ENCODE measurements around the gene FLCN.

FLCN gene

GRCh38 chr17:17207998-17208397 is 29.0 kb downstream of the FLCN start:
- ATAC-seq: no peak
- TF ChIP-seq RARB (CRISPR knock-in tag; IDR thresholded peaks at IDR 0.05): no peak
- TF ChIP-seq PPARA (CRISPR knock-in tag; IDR thresholded peaks at IDR 0.05; ENCODE audit: borderline replicate concordance): no peak
- TF ChIP-seq BACH2 (CRISPR knock-in tag; IDR thresholded peaks at IDR 0.05; ENCODE audit: borderline replicate concordance): no peak
- no peak for TF ChIP-seq CSRNP3 (CRISPR knock-in tag; IDR thresholded peaks at IDR 0.05)
- TF ChIP-seq ZFP30 (CRISPR knock-in tag; IDR thresholded peaks at IDR 0.05): no peak

- no peak for TF ChIP-seq TSHZ2 (CRISPR knock-in tag; IDR thresholded peaks at IDR 0.05)
- TF ChIP-seq ZFP3 (CRISPR knock-in tag; IDR thresholded peaks at IDR 0.05): no peak
- no peak for TF ChIP-seq ZC3H10 (CRISPR knock-in tag; IDR thresholded peaks at IDR 0.05)
- TF ChIP-seq CREB5 (CRISPR knock-in tag; IDR thresholded peaks at IDR 0.05; ENCODE audit: low read depth): no peak
- TF ChIP-seq ARNTL (CRISPR knock-in tag; IDR thresholded peaks at IDR 0.05; ENCODE audit: borderline replicate concordance, low read depth): no peak
- no peak for TF ChIP-seq ZNF565 (CRISPR knock-in tag; conservative IDR thresholded peaks at IDR 0.05; ENCODE audit: low read depth)
- no peak for TF ChIP-seq ZFP30 (CRISPR knock-in tag; IDR thresholded peaks at IDR 0.05)
- no peak for TF ChIP-seq TOX (CRISPR knock-in tag; IDR thresholded peaks at IDR 0.05; ENCODE audit: borderline replicate concordance)
- no peak for TF ChIP-seq GLIS3 (CRISPR knock-in tag; IDR thresholded peaks at IDR 0.05)
- TF ChIP-seq ZNF70 (CRISPR knock-in tag; IDR thresholded peaks at IDR 0.05): no peak
- TF ChIP-seq ISL1 (CRISPR knock-in tag; IDR thresholded peaks at IDR 0.05): no peak
- no peak for TF ChIP-seq BACH2 (CRISPR knock-in tag; IDR thresholded peaks at IDR 0.05; ENCODE audit: borderline replicate concordance)
- TF ChIP-seq ZNF8 (CRISPR knock-in tag; IDR thresholded peaks at IDR 0.05): no peak
- ATAC-seq: peak; percentile 3; the same call in 2 of the 3 replicates
Observed at GRCh38 chr17:17206913-17207335, 30.0 kb downstream of the FLCN start.

- ATAC-seq: peak; percentile 53
- no peak for TF ChIP-seq POU6F1 (CRISPR knock-in tag; IDR thresholded peaks at IDR 0.05; ENCODE audit: borderline replicate concordance, low read depth)
- no peak for TF ChIP-seq PPARA (CRISPR knock-in tag; IDR thresholded peaks at IDR 0.05; ENCODE audit: borderline replicate concordance)
- TF ChIP-seq ARNTL (CRISPR knock-in tag; IDR thresholded peaks at IDR 0.05; ENCODE audit: borderline replicate concordance, low read depth): peak; percentile 99
- TF ChIP-seq ZC3H10 (CRISPR knock-in tag; IDR thresholded peaks at IDR 0.05): no peak
- no peak for TF ChIP-seq BACH2 (CRISPR knock-in tag; IDR thresholded peaks at IDR 0.05; ENCODE audit: borderline replicate concordance)
- no peak for TF ChIP-seq ZNF70 (CRISPR knock-in tag; IDR thresholded peaks at IDR 0.05)
Observed at GRCh38 chr17:17206124-17206912, 30.6 kb downstream of the FLCN start, which contains the start of gene PLD6. Gene PLD6 (minus strand): TSS chr17:17206333. CDS start chr17:17206286, 47 bp downstream.

GRCh38 chr17:17205368-17206123 is 31.4 kb downstream of the FLCN start:
- TF ChIP-seq ZNF70 (CRISPR knock-in tag; IDR thresholded peaks at IDR 0.05) (no peak), ZFP3 (CRISPR knock-in tag; IDR thresholded peaks at IDR 0.05) (no peak), ESRRG (CRISPR knock-in tag; IDR thresholded peaks at IDR 0.05) (no peak), CSRNP3 (CRISPR knock-in tag; IDR thresholded peaks at IDR 0.05) (no peak)
- ATAC-seq: peak; percentile 79
